Measurements from ENCODE around the gene UNC13D.

UNC13D gene

DNA sequence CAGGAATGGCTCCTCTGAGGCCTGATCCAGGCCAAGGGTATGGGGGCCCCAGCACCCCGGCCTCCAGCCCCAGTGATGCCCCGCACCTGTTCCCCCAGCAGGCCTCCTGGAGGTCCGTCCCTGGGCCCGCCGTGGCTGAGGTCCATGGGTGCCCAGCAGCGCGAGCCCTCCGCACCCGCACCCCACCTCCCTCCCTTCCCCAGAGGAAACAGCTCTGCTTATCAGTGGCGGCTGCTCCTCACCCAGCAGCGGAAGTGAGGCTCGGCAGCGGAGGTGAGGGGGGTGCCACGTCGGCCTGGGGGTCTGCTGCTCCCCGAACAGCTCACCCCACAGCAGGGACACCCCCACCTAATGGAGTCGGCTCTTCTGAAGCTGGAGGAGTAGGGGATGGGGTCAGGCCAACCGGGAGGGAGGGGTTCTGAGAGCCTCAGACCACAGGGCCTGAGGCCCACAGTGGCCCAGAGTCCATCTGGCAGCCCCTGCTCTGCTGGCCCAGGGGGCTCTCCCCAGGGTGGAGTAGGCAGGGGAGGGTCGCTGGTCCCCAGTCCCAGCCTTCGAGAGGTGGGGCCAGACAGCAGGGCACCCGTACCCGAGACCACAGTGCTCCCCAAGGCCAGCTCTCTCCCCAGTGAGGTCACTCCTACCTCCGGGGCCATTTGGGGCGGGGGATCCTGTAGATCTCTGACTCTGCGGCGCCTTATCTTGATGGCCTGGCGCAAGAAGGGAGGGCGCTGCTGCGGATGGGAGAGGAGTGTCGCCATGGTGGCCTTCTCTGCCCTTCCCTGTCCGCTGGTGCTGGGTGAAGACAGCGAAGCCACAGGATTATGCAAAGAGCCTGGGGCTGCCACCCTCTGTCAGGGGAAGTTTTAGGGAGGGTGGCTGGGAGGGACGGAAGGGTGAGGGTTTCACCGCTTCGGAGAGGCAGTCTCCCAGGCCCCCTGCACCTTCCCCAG, at the start of gene UNC13D:
UNC13D (minus strand) TSS at position 828 of the 953 bp plus-strand sequence; CDS start at position 761, 67 bp downstream.
- TF ChIP-seq CTCF (IDR thresholded peaks at IDR 0.05; ENCODE audit: insufficient read depth, missing control alignments), result no peak
- DNase-seq (ENCODE audit: insufficient read length, low spot score) (no peak), FAIRE-seq (no peak)

GRCh38 chr17:75893305-75894048, 49.3 kb upstream of the UNC13D start:
- no peak for FAIRE-seq
- no peak for DNase-seq (ENCODE audit: insufficient read length, low spot score)
- no peak for TF ChIP-seq CTCF (IDR thresholded peaks at IDR 0.05; ENCODE audit: insufficient read depth, missing control alignments)

- TF ChIP-seq CTCF (IDR thresholded peaks at IDR 0.05; ENCODE audit: insufficient read depth, missing control alignments), result no peak
- no peak for FAIRE-seq
- DNase-seq (ENCODE audit: insufficient read length, low spot score), result no peak
Observed at GRCh38 chr17:75892556-75893224, 48.5 kb upstream of the UNC13D start.

DNA sequence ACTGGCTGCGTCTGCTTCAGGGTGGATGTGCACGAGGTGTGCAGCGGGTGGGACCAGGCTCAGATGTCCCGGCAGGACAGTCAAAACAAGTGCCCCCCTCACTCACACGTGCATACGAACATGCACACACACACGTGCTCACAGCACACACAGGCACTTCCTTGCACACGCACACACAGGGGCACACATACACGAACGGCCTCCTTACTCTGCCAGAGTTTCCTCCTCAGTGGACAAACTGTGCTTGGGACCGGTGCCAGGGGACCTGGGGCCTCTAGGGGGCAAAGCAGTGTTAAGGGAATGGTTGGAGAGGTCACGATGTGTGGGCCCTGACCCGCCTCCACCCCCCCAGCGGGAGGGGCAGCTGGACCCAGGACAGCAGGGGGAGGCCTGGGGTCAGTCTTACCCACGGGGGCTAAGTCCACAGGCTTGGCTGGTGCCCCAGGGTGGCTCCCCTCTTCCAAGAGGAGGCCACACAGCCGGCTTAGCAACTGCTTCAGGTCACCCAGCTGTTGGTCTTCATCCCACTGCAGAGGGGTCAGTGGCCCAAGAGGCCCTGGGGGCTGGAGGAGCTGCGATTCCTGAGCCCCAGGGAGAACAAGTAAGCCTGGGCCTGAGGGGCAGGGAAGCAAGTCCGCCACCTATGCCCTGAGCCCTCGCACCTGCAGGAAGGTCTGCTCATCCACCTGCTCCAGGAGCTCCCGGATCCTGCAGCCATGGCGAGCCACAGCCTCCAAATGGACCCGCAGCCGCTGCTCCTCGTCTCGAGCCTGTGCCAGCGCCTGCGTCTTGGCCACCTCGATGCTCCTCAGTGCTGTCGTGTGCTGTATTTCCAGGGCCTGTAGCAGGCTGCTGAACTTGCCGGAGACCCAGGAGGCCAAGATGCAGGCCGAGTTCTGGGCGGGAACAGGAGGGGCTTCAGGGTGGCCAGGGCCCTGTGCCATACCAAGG, 47.7 kb upstream of the UNC13D start:
- no peak for DNase-seq (ENCODE audit: insufficient read length, low spot score)
- no peak for FAIRE-seq
- TF ChIP-seq CTCF (IDR thresholded peaks at IDR 0.05; ENCODE audit: insufficient read depth, missing control alignments), result no peak

DNA sequence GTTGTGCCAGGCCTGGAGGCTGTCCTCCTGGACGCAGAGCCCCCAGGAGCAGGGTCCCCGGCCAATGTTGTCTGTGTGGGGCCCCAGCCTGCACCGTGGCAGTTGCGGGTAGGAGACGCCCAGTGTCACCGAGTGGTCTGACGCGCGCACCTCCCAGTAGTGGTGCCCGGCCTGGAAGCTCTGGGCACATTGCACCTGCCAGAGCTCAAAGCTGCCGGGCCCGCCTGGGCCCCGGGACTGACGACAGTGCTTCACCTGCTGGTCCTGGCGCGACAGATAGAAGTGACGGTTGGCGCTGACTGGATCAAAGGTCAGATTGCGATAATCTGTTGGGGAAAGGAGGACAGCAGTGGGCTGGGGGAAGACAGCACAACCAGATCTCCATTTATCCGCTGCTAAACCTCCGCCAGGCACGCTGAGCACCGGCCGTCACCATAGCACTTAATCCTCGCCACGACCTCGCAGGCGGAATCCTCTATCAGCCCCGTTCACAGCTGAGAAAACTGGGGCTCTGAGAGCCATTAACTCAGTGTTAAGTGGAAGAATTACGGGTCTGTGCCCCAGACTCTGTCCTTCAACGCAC, 46.9 kb upstream of the UNC13D start:
- TF ChIP-seq CTCF (IDR thresholded peaks at IDR 0.05; ENCODE audit: insufficient read depth, missing control alignments), result no peak
- FAIRE-seq (peak; percentile 11), DNase-seq (ENCODE audit: insufficient read length, low spot score) (peak; percentile 74)

- no peak for TF ChIP-seq CTCF (IDR thresholded peaks at IDR 0.05; ENCODE audit: insufficient read depth, missing control alignments)
- DNase-seq (ENCODE audit: insufficient read length, low spot score) (no peak), FAIRE-seq (no peak)
Observed at GRCh38 chr17:75889454-75889853, 45.2 kb upstream of the UNC13D start.
